ENCODE data around the gene IL1RL2.

GRCh38 chr2:102138331-102138730 is 48.5 kb upstream of the IL1RL2 start:
- TF ChIP-seq EZH2 (IDR thresholded peaks at IDR 0.05) (no peak), POLR2AphosphoS5 (IDR thresholded peaks at IDR 0.05; ENCODE audit: borderline replicate concordance, low read depth, low read length) (no peak)
